CD4-positive, CD25-positive, alpha-beta regulatory T cell (primary cell): ENCODE data around the gene ENTPD5. TPM values are rescaled to one million over a fixed set of nuclear protein-coding genes. Genes with fewer than 3 reads are reported as not detected.

Experiments used
- ATAC-seq, 2 donors: fragments of 150-1000 bp; cut with Tn5 transposase; one replicate each; pipeline ENCODE4 v1.10.0; 2021; ENCODE audit warnings: low read depth in 2 of 2, moderate number of reproducible peaks in 2 of 2, moderate library complexity in 1 of 2
- DNase-seq, 3 donors: peaks; one replicate each; pipeline versions ENCODE4 v3.0.0 to v3.0.0-alpha.2; 2012 to 2022; ENCODE audit warnings: mixed read lengths in 1 of 3
- H3K27ac ChIP-seq: one replicate; pipeline ENCODE4 v1.7.0; 2013; ENCODE audit warnings: mild to moderate bottlenecking, low read length; ENCODE audit not compliant: insufficient read depth, poor library complexity, severe bottlenecking
- H3K27me3 ChIP-seq: one replicate; pipeline ENCODE4 v1.7.0; 2013; ENCODE audit warnings: low read length; ENCODE audit not compliant: control insufficient read depth, insufficient read depth
- H3K36me3 ChIP-seq: one replicate; pipeline ENCODE4 v1.7.0; 2013; ENCODE audit warnings: mild to moderate bottlenecking, low read length, moderate library complexity; ENCODE audit not compliant: control insufficient read depth, insufficient read depth
- H3K4me1 ChIP-seq: 2 replicates; pipeline ENCODE4 v1.7.0; 2013; ENCODE audit warnings: mild to moderate bottlenecking, low read length; ENCODE audit not compliant: insufficient read depth, control insufficient read depth, poor library complexity, severe bottlenecking
- H3K4me3 ChIP-seq: one replicate; pipeline ENCODE4 v1.7.0; 2013; ENCODE audit warnings: low read depth, mild to moderate bottlenecking, low read length, moderate library complexity
- H3K9me3 ChIP-seq, 2 experiments: 1 replicate in 1 of 2; 2 replicates in 1 of 2; pipeline ENCODE4 v1.7.0; 2013; ENCODE audit warnings: low read length in 2 of 2, mild to moderate bottlenecking in 1 of 2, moderate library complexity in 1 of 2; ENCODE audit not compliant: control insufficient read depth in 2 of 2
- H3K27ac Mint-ChIP-seq, 3 donors: one replicate each; pipeline ENCODE4 v1.8.0; 2020 to 2022; ENCODE audit warnings: mild to moderate bottlenecking in 3 of 3, mixed read lengths in 3 of 3, moderate library complexity in 2 of 3
- H3K27me3 Mint-ChIP-seq: one replicate; pipeline ENCODE4 v1.8.0; 2022; ENCODE audit warnings: mild to moderate bottlenecking, mixed read lengths
- H3K36me3 Mint-ChIP-seq: one replicate; pipeline ENCODE4 v1.8.0; 2020; ENCODE audit warnings: mixed read lengths
- H3K4me1 Mint-ChIP-seq, 4 donors: one replicate each; pipeline ENCODE4 v1.8.0; 2020 to 2022; ENCODE audit warnings: mixed read lengths in 4 of 4, mild to moderate bottlenecking in 1 of 4
- H3K4me3 Mint-ChIP-seq, 4 donors: one replicate each; pipeline ENCODE4 v1.8.0; 2020 to 2022; ENCODE audit warnings: mild to moderate bottlenecking in 4 of 4, mixed read lengths in 4 of 4, moderate library complexity in 3 of 4
- H3K9me3 Mint-ChIP-seq, 7 donors: one replicate each; pipeline ENCODE4 v1.8.0; 2020 to 2022; ENCODE audit warnings: mixed read lengths in 7 of 7, mild to moderate bottlenecking in 3 of 7, moderate library complexity in 2 of 7
- polyA plus RNA-seq, 4 donors: library from polyadenylated mRNA; unstranded; fragments of 300-500 nt; fragmentation: Illumina TruSeq; gene quantifications; one replicate each; pipeline ENCODE4 v1.2.3, GENCODE V29; 2021
- total RNA-seq: library from RNA; stranded (reverse); gene quantifications from one replicate; pipeline ENCODE4 v1.2.3, GENCODE V29; 2022

The ENTPD5 gene
- total and polyA plus RNA-seq, 5 donors from 2014 or later, result 2.9 to 8.0 (median 3.7) TPM

DNA sequence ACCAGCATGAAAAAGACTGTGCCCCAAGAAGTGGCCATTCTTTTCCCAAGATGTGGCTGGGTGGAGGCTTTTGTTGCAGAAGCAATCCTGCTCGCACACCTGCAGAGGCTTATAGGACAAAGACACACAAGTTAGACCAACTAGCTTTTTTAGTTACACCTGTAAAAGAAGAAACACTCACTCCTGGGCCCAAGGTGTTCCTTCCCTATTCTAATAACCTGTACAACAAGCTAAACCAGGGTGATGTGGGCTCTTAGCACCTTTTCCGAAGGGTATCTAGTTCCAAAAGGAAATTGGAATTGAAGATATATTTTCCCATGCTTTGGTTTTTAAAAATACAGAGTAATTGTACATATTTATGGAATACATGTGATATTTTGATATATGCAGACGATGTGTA is 31.0 kb downstream of the ENTPD5 start:
- Mint-ChIP-seq H3K4me3 (no peak overlapping the region), H3K27me3 (no peaks in the 10 kb centered on the region), H3K27ac (no peak overlapping the region), H3K36me3 (peaks cover 32% of the 10 kb centered on the region), H3K4me1 (no peaks in the 10 kb centered on the region), H3K9me3 (no peaks in the 10 kb centered on the region)
- DNase-seq (no peak), ATAC-seq (no peak)
- Histone ChIP-seq H3K27me3 (no peaks in the 10 kb centered on the region), H3K4me3 (no peak overlapping the region), H3K9me3 (no peaks in the 10 kb centered on the region), H3K4me1 (no peaks in the 10 kb centered on the region), H3K36me3 (peaks cover 10% of the 10 kb centered on the region), H3K27ac (no peak overlapping the region)

GRCh38 chr14:73977896-73978295 is 41.2 kb downstream of the ENTPD5 start:
- H3K4me1 ChIP-seq, result no peaks in the 10 kb centered on the region
- DNase-seq (no peak), ATAC-seq (no peak)
- Mint-ChIP-seq H3K36me3 (peaks cover 27% of the 10 kb centered on the region), H3K4me1 (no peaks in the 10 kb centered on the region), H3K27ac (peak overlapping the region in 1 of 3 donors; percentile 13), H3K27me3 (no peaks in the 10 kb centered on the region), H3K4me3 (no peak overlapping the region), H3K9me3 (no peaks in the 10 kb centered on the region)
- H3K9me3 ChIP-seq, result no peaks in the 10 kb centered on the region
- no peaks in the 10 kb centered on the region for H3K27me3 ChIP-seq
- H3K4me3 ChIP-seq, result no peak overlapping the region
- H3K36me3 ChIP-seq, result peaks cover 13% of the 10 kb centered on the region
- no peak overlapping the region for H3K27ac ChIP-seq

- H3K4me1 Mint-ChIP-seq, result no peaks in the 10 kb centered on the region
- peaks cover 13% of the 10 kb centered on the region for H3K36me3 ChIP-seq
- no peak overlapping the region for H3K4me3 Mint-ChIP-seq
- DNase-seq (no peak), ATAC-seq (no peak)
- no peaks in the 10 kb centered on the region for H3K27me3 Mint-ChIP-seq
- no peaks in the 10 kb centered on the region for H3K4me1 ChIP-seq
- H3K36me3 Mint-ChIP-seq, result peaks cover 39% of the 10 kb centered on the region
- H3K4me3 ChIP-seq, result no peak overlapping the region
- no peaks in the 10 kb centered on the region for H3K9me3 ChIP-seq
- no peaks in the 10 kb centered on the region for H3K9me3 Mint-ChIP-seq
- H3K27ac ChIP-seq, result no peak overlapping the region
- no peaks in the 10 kb centered on the region for H3K27me3 ChIP-seq
- no peak overlapping the region for H3K27ac Mint-ChIP-seq
These were observed 43.0 kb downstream of the ENTPD5 start for GRCh38 chr14:73976125-73976524.

DNA sequence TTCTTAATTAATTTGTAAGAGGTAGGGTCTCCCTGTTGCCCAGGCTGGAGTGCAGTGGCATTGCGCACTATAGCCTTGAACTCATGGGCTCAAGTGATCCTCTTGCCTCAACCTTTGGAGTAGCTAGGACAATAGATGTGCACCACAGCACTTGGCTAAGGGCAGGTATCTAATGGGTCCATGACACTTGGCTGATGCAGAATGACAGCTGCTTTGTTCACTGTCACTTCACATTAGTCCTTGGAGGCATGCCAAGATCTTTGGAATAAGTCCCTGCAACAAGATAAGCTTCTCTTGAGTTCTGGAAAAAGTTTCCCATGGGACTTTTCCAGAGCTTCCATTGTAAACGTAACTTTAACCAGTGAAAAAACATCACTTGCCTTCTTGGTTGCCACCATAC is 45.6 kb downstream of the ENTPD5 start:
- H3K36me3 ChIP-seq, result peaks cover 19% of the 10 kb centered on the region
- H3K27ac ChIP-seq, result no peak overlapping the region
- Mint-ChIP-seq H3K36me3 (peaks cover 41% of the 10 kb centered on the region), H3K9me3 (no peaks in the 10 kb centered on the region), H3K27me3 (no peaks in the 10 kb centered on the region), H3K4me3 (no peak overlapping the region), H3K4me1 (no peaks in the 10 kb centered on the region), H3K27ac (no peak overlapping the region)
- H3K27me3 ChIP-seq, result no peaks in the 10 kb centered on the region
- no peaks in the 10 kb centered on the region for H3K9me3 ChIP-seq
- H3K4me1 ChIP-seq, result no peaks in the 10 kb centered on the region
- H3K4me3 ChIP-seq, result no peak overlapping the region
- DNase-seq, result no peak
- no peak for ATAC-seq

- no peaks in the 10 kb centered on the region for H3K27me3 ChIP-seq
These were observed 50.2 kb downstream of the ENTPD5 start for GRCh38 chr14:73968885-73969284.

GRCh38 chr14:73965216-73965615 is 53.9 kb downstream of the ENTPD5 start:
- H3K4me3 ChIP-seq, result no peak overlapping the region
- H3K4me1 Mint-ChIP-seq, result no peaks in the 10 kb centered on the region
- H3K27me3 Mint-ChIP-seq, result no peaks in the 10 kb centered on the region
- H3K27me3 ChIP-seq, result no peaks in the 10 kb centered on the region
- H3K36me3 Mint-ChIP-seq, result peaks cover 45% of the 10 kb centered on the region
- peak overlapping the region in 1 of 3 donors; percentile 80 for H3K27ac Mint-ChIP-seq
- no peaks in the 10 kb centered on the region for H3K4me1 ChIP-seq
- H3K36me3 ChIP-seq, result peaks cover 39% of the 10 kb centered on the region
- ATAC-seq (no peak), DNase-seq (no peak)
- no peak overlapping the region for H3K4me3 Mint-ChIP-seq
- H3K9me3 Mint-ChIP-seq, result no peaks in the 10 kb centered on the region
- no peak overlapping the region for H3K27ac ChIP-seq
- no peaks in the 10 kb centered on the region for H3K9me3 ChIP-seq

More at GRCh38 chr14:73968885-73969284, 50.2 kb downstream of the ENTPD5 start:
- Mint-ChIP-seq H3K4me3 (no peak overlapping the region), H3K4me1 (no peaks in the 10 kb centered on the region), H3K9me3 (no peaks in the 10 kb centered on the region), H3K27me3 (no peaks in the 10 kb centered on the region), H3K27ac (no peak overlapping the region), H3K36me3 (peaks cover 40% of the 10 kb centered on the region)
- ATAC-seq (no peak), DNase-seq (no peak)
- Histone ChIP-seq H3K27ac (no peak overlapping the region), H3K4me1 (no peaks in the 10 kb centered on the region), H3K36me3 (peaks cover 11% of the 10 kb centered on the region), H3K9me3 (no peaks in the 10 kb centered on the region), H3K4me3 (no peak overlapping the region)

DNA sequence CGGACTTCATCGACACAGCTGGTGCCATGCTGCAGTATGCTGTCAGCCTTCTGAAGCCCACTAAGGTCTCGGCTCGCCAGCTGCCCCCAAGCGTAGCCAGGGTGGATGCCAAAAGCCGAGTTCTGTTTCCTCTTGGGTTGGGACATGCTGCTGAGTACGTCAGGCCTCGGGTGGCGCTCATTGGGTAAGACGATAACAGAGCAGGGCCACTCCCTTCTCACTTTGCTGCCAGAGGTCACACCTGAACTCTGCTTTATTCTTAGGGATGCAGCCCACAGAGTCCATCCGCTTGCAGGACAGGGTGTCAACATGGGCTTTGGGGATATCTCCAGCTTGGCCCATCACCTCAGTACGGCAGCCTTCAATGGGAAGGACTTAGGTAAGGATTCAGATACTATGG is 57.9 kb downstream of the ENTPD5 start:
- Histone ChIP-seq H3K4me1 (no peaks in the 10 kb centered on the region), H3K27me3 (no peaks in the 10 kb centered on the region), H3K4me3 (no peak overlapping the region), H3K9me3 (no peaks in the 10 kb centered on the region), H3K27ac (no peak overlapping the region), H3K36me3 (peaks cover 66% of the 10 kb centered on the region)
- H3K27me3 Mint-ChIP-seq, result no peaks in the 10 kb centered on the region
- no peaks in the 10 kb centered on the region for H3K9me3 Mint-ChIP-seq
- H3K36me3 Mint-ChIP-seq, result peaks cover 32% of the 10 kb centered on the region
- no peak for DNase-seq
- no peaks in the 10 kb centered on the region for H3K4me1 Mint-ChIP-seq
- ATAC-seq, result no peak
- H3K4me3 Mint-ChIP-seq, result no peak overlapping the region
- H3K27ac Mint-ChIP-seq, result no peak overlapping the region

GRCh38 chr14:73958591-73958990 is 60.5 kb downstream of the ENTPD5 start:
- H3K9me3 ChIP-seq, result no peaks in the 10 kb centered on the region
- H3K36me3 ChIP-seq, result peaks cover 79% of the 10 kb centered on the region
- no peaks in the 10 kb centered on the region for H3K9me3 Mint-ChIP-seq
- peaks cover 31% of the 10 kb centered on the region for H3K36me3 Mint-ChIP-seq
- H3K4me1 ChIP-seq, result no peaks in the 10 kb centered on the region
- no peak overlapping the region for H3K27ac ChIP-seq
- DNase-seq, result no peak
- ATAC-seq, result no peak
- no peaks in the 10 kb centered on the region for H3K27me3 Mint-ChIP-seq
- H3K4me1 Mint-ChIP-seq, result peaks cover 0 to 3% (median 1%) of the 10 kb centered on the region in 4 donors
- H3K4me3 ChIP-seq, result no peak overlapping the region
- no peak overlapping the region for H3K27ac Mint-ChIP-seq
- no peak overlapping the region for H3K4me3 Mint-ChIP-seq
- no peaks in the 10 kb centered on the region for H3K27me3 ChIP-seq
